Astrocyte (in vitro differentiated cells and primary cell): Measurements from ENCODE around the gene PERM1. TPM values are rescaled to one million over a fixed set of nuclear protein-coding genes. Genes with fewer than 3 reads are reported as not detected.
A peak's percentile ranks its signal among the peaks of the same experiment; 100 is the strongest.

Experiments used
- DNase-seq: peaks from one replicate; pipeline ENCODE4 v3.0.0-alpha.2; 2010; ENCODE audit warnings: low read depth
- FAIRE-seq: peaks from 2 replicates; lab custom pipeline; 2011; peaks lifted over from hg19 to GRCh38; lab: Jason Lieb, UNC
- H2AFZ ChIP-seq: 2 replicates; pipeline ENCODE4 v1.6.0; 2012; ENCODE audit warnings: low read depth, low read length, inconsistent platforms
- H3K27ac ChIP-seq: 2 replicates; pipeline ENCODE4 v1.5.1; 2011; ENCODE audit warnings: low read depth, low read length, inconsistent platforms
- H3K27me3 ChIP-seq: 2 replicates; pipeline ENCODE4 v1.6.0; 2011; ENCODE audit warnings: low read length, inconsistent platforms; ENCODE audit not compliant: insufficient read depth
- H3K36me3 ChIP-seq: 2 replicates; pipeline ENCODE4 v1.5.1; 2011; ENCODE audit warnings: low read length, inconsistent platforms; ENCODE audit not compliant: insufficient read depth
- H3K4me1 ChIP-seq: 2 replicates; pipeline ENCODE4 v1.5.1; 2011; ENCODE audit warnings: low read length, inconsistent platforms; ENCODE audit not compliant: insufficient read depth
- H3K4me2 ChIP-seq: 2 replicates; pipeline ENCODE4 v1.6.0; 2012; ENCODE audit warnings: low read length, inconsistent platforms
- H3K4me3 ChIP-seq: 2 replicates; pipeline ENCODE4 v1.5.1; 2011; ENCODE audit warnings: low read depth, mild to moderate bottlenecking, low read length, inconsistent platforms; ENCODE audit not compliant: insufficient read depth
- H3K79me2 ChIP-seq: 2 replicates; pipeline ENCODE4 v1.6.0; 2012; ENCODE audit warnings: mild to moderate bottlenecking, low read length, inconsistent platforms; ENCODE audit not compliant: insufficient read depth
- H3K9ac ChIP-seq: 2 replicates; pipeline ENCODE4 v1.6.0; 2012; ENCODE audit warnings: mild to moderate bottlenecking, low read length, inconsistent platforms
- H3K9me3 ChIP-seq: 2 replicates; pipeline ENCODE4 v1.5.1; 2012; ENCODE audit warnings: low read depth, mild to moderate bottlenecking, low read length, inconsistent platforms; ENCODE audit not compliant: insufficient read depth
- H4K20me1 ChIP-seq: 2 replicates; pipeline ENCODE4 v1.6.0; 2012; ENCODE audit warnings: low read length, inconsistent platforms; ENCODE audit not compliant: insufficient read depth
- H3K27ac Mint-ChIP-seq: one replicate; pipeline ENCODE4 v1.8.0; 2021; ENCODE audit warnings: mild to moderate bottlenecking, mixed read lengths; ENCODE audit not compliant: unreplicated experiment
- H3K27me3 Mint-ChIP-seq: one replicate; pipeline ENCODE4 v1.8.0; 2021; ENCODE audit warnings: low read depth, mixed read lengths; ENCODE audit not compliant: unreplicated experiment
- H3K36me3 Mint-ChIP-seq: one replicate; pipeline ENCODE4 v1.8.0; 2021; ENCODE audit warnings: low read depth, mixed read lengths; ENCODE audit not compliant: unreplicated experiment
- H3K4me1 Mint-ChIP-seq: one replicate; pipeline ENCODE4 v1.8.0; 2021; ENCODE audit warnings: low read depth, mixed read lengths; ENCODE audit not compliant: unreplicated experiment
- H3K4me3 Mint-ChIP-seq: one replicate; pipeline ENCODE4 v1.8.0; 2021; ENCODE audit warnings: mild to moderate bottlenecking, moderate library complexity, mixed read lengths; ENCODE audit not compliant: unreplicated experiment
- H3K9me3 Mint-ChIP-seq: one replicate; pipeline ENCODE4 v1.8.0; 2021; ENCODE audit warnings: mild to moderate bottlenecking, mixed read lengths; ENCODE audit not compliant: unreplicated experiment
- CTCF ChIP-seq: IDR thresholded peaks from 2 replicates; pipeline ENCODE4 v1.5.1; 2011; ENCODE audit warnings: low read depth, mild to moderate bottlenecking, inconsistent platforms, low read length, moderate library complexity; ENCODE audit not compliant: insufficient read depth
- EZH2 ChIP-seq: IDR thresholded peaks from 2 replicates; pipeline ENCODE4 v1.6.1; 2012; ENCODE audit warnings: mild to moderate bottlenecking, low read length, inconsistent platforms; ENCODE audit not compliant: insufficient read depth
- total RNA-seq: library from RNA; stranded (reverse); gene quantifications from 2 replicates; pipeline ENCODE4 v1.2.1, GENCODE V29; 2021

Gene PERM1
- total RNA-seq, 1 donor from 2014 or later: 0.20 TPM

GRCh38 chr1:1026599-1027413 lies 44.9 kb upstream of the PERM1 start:
- Histone ChIP-seq H3K9ac (no peak overlapping the region), H3K4me2 (no peak overlapping the region), H3K27me3 (no peaks in the 10 kb centered on the region), H3K36me3 (no peaks in the 10 kb centered on the region), H2AFZ (no peak overlapping the region), H3K4me3 (no peak overlapping the region), H3K27ac (no peak overlapping the region), H3K79me2 (peaks cover 64% of the 10 kb centered on the region), H3K9me3 (no peaks in the 10 kb centered on the region), H4K20me1 (peaks cover 87% of the 10 kb centered on the region), H3K4me1 (peaks cover 35% of the 10 kb centered on the region)
- Mint-ChIP-seq H3K4me1 (peaks cover 25% of the 10 kb centered on the region), H3K36me3 (peaks cover 5% of the 10 kb centered on the region), H3K4me3 (no peak overlapping the region), H3K27me3 (no peaks in the 10 kb centered on the region), H3K27ac (no peak overlapping the region), H3K9me3 (no peaks in the 10 kb centered on the region)
- TF ChIP-seq EZH2 (no peak), CTCF (no peak)
- no peak for DNase-seq
- no peak for FAIRE-seq

- Mint-ChIP-seq H3K27me3 (no peaks in the 10 kb centered on the region), H3K36me3 (peaks cover 5% of the 10 kb centered on the region), H3K9me3 (no peaks in the 10 kb centered on the region), H3K4me1 (peaks cover 22% of the 10 kb centered on the region), H3K27ac (peak overlapping the region; percentile 34), H3K4me3 (peak overlapping the region; percentile 71)
- Histone ChIP-seq H3K4me3 (no peak overlapping the region), H3K36me3 (no peaks in the 10 kb centered on the region), H3K4me2 (no peak overlapping the region), H3K79me2 (peaks cover 71% of the 10 kb centered on the region), H3K9me3 (no peaks in the 10 kb centered on the region), H3K27ac (no peak overlapping the region), H2AFZ (no peak overlapping the region), H4K20me1 (peaks cover 76% of the 10 kb centered on the region), H3K27me3 (no peaks in the 10 kb centered on the region), H3K9ac (no peak overlapping the region), H3K4me1 (peaks cover 40% of the 10 kb centered on the region)
- TF ChIP-seq EZH2: no peak
- TF ChIP-seq CTCF: no peak
- DNase-seq: no peak
- no peak for FAIRE-seq
Observed at GRCh38 chr1:1025730-1026129, 43.8 kb upstream of the PERM1 start.
